HepG2 (cell line): ENCODE results near the gene DMXL1. TPM values are rescaled to one million over a fixed set of nuclear protein-coding genes. Genes with fewer than 3 reads are reported as not detected.

Experiments used
- FOXK2 ChIP-seq: fragments of 450-650 bp; IDR thresholded peaks from 2 replicates; pipeline ENCODE4 v1.6.1; 2016
- HMGA1 ChIP-seq: sonication (generic); formaldehyde crosslinking; conservative IDR thresholded peaks from 2 replicates; pipeline ENCODE4 v1.4.0; 2020; ENCODE audit warnings: missing genetic modification reagents
- MED8 ChIP-seq: sonication (generic); formaldehyde crosslinking; IDR thresholded peaks from 2 replicates; pipeline ENCODE4 v1.8.1; 2023; ENCODE audit warnings: mild to moderate bottlenecking, missing genetic modification reagents; ENCODE audit not compliant: insufficient replicate concordance
- MEIS1 ChIP-seq: sonication (generic); formaldehyde crosslinking; IDR thresholded peaks from 2 replicates; pipeline ENCODE4 v1.9.0; 2021; ENCODE audit warnings: mild to moderate bottlenecking, missing genetic modification reagents, moderate library complexity, borderline replicate concordance
- MXI1 ChIP-seq: IDR thresholded peaks from 3 replicates; pipeline ENCODE4 v1.6.1; 2012; ENCODE audit warnings: low read depth, low read length, inconsistent platforms, borderline replicate concordance
- ZBTB38 ChIP-seq: sonication (generic); formaldehyde crosslinking; IDR thresholded peaks from 2 replicates; pipeline ENCODE4 v1.5.1; 2020; ENCODE audit warnings: mild to moderate bottlenecking, missing genetic modification reagents
- ZFP62 ChIP-seq: sonication (generic); formaldehyde crosslinking; IDR thresholded peaks from 2 replicates; pipeline ENCODE4 v1.4.0; 2020; ENCODE audit warnings: missing genetic modification reagents
- polyA plus RNA-seq, 8 experiments: library from polyadenylated mRNA; depleted of rRNA in 3 of 8; stranded (reverse) in 7 of 8; unstranded in 1 of 8; fragments of >200 nt; fragmentation: Illumina TruSeq in 4 of 8; extraction: Trizol in 4 of 8; gene quantifications; 2 replicates each; pipeline versions ENCODE4 v1.2.1 to v1.2.3, GENCODE V29; 2011 to 2016; ENCODE audit warnings: low read depth in 4 of 8, missing spikeins in 1 of 8, mixed read lengths in 1 of 8; ENCODE audit not compliant: insufficient read depth in 1 of 8
- total RNA-seq, 5 experiments: library from RNA; depleted of rRNA; stranded (reverse); fragments of >200 nt; fragmentation: Illumina TruSeq; extraction: Trizol; gene quantifications; 2 replicates each; pipeline ENCODE4 v1.2.3, GENCODE V29; 2016; ENCODE audit warnings: low read depth in 1 of 5
- TF ChIP-seq, protein P1 (sequence below): sonication (generic); formaldehyde crosslinking; IDR thresholded peaks from 2 replicates; pipeline ENCODE4 v1.4.0; 2020; ENCODE audit warnings: missing genetic modification reagents, borderline replicate concordance
- TF ChIP-seq, protein P2 (sequence below): sonication (generic); formaldehyde crosslinking; IDR thresholded peaks from 2 replicates; pipeline ENCODE4 v1.4.0; 2020; ENCODE audit warnings: missing genetic modification reagents
- TF ChIP-seq, protein P3 (sequence below): sonication (generic); formaldehyde crosslinking; IDR thresholded peaks from 2 replicates; pipeline ENCODE4 v1.5.0; 2020; ENCODE audit warnings: mild to moderate bottlenecking, missing genetic modification reagents, borderline replicate concordance
- TF ChIP-seq, protein P4 (sequence below): IDR thresholded peaks from 2 replicates; pipeline ENCODE4 v1.6.1; 2012; ENCODE audit warnings: inconsistent platforms
- TF ChIP-seq, protein P5 (sequence below): sonication (generic); formaldehyde crosslinking; conservative IDR thresholded peaks from 2 replicates; pipeline ENCODE4 v1.4.0; 2020; ENCODE audit warnings: missing genetic modification reagents
- TF ChIP-seq, protein P6 (sequence below): conservative IDR thresholded peaks from 2 replicates; pipeline ENCODE4 v1.6.1; 2018; ENCODE audit warnings: missing genetic modification reagents

Gene DMXL1
- total and polyA plus RNA-seq, 2 of the 13 experiments (the other 11 are each of a cell fraction or from before 2014, with no cell fraction given): 6.9 to 18.6 TPM

DNA sequence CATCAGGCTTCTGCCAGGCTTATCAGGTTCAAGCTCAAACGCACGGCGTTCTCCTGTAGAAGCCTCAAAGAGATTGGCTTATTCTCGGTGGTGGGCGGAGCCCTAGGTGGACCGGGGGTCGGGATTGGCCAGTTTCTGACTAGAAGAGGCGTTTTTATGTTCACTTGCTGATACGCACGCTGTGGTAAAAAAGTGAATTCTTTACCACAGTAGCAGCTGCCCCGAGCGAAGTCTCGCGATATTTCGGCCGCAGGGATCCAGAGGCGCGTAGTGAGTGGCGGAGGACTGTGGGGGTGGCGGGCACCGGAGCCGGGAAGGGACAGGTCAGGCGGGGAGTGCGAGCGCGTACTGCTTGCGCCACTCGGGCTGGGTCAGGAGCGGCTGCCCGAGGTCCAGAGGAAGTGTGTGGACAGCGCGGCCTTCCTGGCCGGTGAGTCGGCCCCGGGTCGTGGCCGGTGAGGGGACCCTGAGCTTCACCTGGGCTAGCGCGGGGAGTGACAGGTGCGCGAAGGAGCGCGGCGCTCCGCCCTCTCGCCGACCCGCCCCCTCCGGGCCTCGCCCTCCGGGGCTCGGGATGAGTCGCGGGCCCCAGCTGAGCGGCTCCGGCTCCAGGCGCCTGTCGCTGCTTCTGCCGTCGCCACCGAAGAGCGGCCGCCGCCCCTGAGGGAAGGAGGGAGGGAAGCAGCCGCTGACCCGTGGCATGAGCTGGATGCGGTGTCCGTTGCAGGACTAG, at the start of gene DMXL1 (continued):
- TF ChIP-seq ZBTB38 (0 out of 2 replicates have a peak, but pooled peaks have one; percentile 18), MED8 (CRISPR knock-in tag) (peak; percentile 63), FOXK2 (no peak), MEIS1 (CRISPR knock-in tag) (peak; percentile 69; the same call in 1 of the 2 replicates), HMGA1 (CRISPR knock-in tag) (no peak), MXI1 (peak; percentile 74; the same call in 2 of the 3 replicates), ZFP62 (no peak)
- TF ChIP-seq, protein P1, sequence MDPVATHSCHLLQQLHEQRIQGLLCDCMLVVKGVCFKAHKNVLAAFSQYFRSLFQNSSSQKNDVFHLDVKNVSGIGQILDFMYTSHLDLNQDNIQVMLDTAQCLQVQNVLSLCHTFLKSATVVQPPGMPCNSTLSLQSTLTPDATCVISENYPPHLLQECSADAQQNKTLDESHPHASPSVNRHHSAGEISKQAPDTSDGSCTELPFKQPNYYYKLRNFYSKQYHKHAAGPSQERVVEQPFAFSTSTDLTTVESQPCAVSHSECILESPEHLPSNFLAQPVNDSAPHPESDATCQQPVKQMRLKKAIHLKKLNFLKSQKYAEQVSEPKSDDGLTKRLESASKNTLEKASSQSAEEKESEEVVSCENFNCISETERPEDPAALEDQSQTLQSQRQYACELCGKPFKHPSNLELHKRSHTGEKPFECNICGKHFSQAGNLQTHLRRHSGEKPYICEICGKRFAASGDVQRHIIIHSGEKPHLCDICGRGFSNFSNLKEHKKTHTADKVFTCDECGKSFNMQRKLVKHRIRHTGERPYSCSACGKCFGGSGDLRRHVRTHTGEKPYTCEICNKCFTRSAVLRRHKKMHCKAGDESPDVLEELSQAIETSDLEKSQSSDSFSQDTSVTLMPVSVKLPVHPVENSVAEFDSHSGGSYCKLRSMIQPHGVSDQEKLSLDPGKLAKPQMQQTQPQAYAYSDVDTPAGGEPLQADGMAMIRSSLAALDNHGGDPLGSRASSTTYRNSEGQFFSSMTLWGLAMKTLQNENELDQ (CRISPR knock-in tag): no peak
- TF ChIP-seq, protein P2, sequence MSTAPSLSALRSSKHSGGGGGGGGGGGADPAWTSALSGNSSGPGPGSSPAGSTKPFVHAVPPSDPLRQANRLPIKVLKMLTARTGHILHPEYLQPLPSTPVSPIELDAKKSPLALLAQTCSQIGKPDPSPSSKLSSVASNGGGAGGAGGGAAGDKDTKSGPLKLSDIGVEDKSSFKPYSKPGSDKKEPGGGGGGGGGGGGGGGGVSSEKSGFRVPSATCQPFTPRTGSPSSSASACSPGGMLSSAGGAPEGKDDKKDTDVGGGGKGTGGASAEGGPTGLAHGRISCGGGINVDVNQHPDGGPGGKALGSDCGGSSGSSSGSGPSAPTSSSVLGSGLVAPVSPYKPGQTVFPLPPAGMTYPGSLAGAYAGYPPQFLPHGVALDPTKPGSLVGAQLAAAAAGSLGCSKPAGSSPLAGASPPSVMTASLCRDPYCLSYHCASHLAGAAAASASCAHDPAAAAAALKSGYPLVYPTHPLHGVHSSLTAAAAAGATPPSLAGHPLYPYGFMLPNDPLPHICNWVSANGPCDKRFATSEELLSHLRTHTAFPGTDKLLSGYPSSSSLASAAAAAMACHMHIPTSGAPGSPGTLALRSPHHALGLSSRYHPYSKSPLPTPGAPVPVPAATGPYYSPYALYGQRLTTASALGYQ (CRISPR knock-in tag): 0 out of 2 replicates have a peak, but pooled peaks have one; percentile 55
- TF ChIP-seq, protein P3, sequence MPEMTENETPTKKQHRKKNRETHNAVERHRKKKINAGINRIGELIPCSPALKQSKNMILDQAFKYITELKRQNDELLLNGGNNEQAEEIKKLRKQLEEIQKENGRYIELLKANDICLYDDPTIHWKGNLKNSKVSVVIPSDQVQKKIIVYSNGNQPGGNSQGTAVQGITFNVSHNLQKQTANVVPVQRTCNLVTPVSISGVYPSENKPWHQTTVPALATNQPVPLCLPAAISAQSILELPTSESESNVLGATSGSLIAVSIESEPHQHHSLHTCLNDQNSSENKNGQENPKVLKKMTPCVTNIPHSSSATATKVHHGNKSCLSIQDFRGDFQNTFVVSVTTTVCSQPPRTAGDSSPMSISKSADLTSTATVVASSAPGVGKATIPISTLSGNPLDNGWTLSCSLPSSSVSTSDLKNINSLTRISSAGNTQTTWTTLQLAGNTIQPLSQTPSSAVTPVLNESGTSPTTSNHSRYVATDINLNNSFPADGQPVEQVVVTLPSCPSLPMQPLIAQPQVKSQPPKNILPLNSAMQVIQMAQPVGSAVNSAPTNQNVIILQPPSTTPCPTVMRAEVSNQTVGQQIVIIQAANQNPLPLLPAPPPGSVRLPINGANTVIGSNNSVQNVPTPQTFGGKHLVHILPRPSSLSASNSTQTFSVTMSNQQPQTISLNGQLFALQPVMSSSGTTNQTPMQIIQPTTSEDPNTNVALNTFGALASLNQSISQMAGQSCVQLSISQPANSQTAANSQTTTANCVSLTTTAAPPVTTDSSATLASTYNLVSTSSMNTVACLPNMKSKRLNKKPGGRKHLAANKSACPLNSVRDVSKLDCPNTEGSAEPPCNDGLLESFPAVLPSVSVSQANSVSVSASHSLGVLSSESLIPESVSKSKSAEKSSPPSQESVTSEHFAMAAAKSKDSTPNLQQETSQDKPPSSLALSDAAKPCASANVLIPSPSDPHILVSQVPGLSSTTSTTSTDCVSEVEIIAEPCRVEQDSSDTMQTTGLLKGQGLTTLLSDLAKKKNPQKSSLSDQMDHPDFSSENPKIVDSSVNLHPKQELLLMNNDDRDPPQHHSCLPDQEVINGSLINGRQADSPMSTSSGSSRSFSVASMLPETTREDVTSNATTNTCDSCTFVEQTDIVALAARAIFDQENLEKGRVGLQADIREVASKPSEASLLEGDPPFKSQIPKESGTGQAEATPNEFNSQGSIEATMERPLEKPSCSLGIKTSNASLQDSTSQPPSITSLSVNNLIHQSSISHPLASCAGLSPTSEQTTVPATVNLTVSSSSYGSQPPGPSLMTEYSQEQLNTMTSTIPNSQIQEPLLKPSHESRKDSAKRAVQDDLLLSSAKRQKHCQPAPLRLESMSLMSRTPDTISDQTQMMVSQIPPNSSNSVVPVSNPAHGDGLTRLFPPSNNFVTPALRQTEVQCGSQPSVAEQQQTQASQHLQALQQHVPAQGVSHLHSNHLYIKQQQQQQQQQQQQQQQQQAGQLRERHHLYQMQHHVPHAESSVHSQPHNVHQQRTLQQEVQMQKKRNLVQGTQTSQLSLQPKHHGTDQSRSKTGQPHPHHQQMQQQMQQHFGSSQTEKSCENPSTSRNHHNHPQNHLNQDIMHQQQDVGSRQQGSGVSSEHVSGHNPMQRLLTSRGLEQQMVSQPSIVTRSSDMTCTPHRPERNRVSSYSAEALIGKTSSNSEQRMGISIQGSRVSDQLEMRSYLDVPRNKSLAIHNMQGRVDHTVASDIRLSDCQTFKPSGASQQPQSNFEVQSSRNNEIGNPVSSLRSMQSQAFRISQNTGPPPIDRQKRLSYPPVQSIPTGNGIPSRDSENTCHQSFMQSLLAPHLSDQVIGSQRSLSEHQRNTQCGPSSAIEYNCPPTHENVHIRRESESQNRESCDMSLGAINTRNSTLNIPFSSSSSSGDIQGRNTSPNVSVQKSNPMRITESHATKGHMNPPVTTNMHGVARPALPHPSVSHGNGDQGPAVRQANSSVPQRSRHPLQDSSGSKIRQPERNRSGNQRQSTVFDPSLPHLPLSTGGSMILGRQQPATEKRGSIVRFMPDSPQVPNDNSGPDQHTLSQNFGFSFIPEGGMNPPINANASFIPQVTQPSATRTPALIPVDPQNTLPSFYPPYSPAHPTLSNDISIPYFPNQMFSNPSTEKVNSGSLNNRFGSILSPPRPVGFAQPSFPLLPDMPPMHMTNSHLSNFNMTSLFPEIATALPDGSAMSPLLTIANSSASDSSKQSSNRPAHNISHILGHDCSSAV: no peak
- TF ChIP-seq, protein P4, sequence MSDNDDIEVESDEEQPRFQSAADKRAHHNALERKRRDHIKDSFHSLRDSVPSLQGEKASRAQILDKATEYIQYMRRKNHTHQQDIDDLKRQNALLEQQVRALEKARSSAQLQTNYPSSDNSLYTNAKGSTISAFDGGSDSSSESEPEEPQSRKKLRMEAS: peak; percentile 82
- TF ChIP-seq, protein P5, sequence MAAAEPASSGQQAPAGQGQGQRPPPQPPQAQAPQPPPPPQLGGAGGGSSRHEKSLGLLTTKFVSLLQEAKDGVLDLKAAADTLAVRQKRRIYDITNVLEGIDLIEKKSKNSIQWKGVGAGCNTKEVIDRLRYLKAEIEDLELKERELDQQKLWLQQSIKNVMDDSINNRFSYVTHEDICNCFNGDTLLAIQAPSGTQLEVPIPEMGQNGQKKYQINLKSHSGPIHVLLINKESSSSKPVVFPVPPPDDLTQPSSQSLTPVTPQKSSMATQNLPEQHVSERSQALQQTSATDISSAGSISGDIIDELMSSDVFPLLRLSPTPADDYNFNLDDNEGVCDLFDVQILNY: no peak; the same call in 1 of the 2 replicates
- TF ChIP-seq, protein P6, sequence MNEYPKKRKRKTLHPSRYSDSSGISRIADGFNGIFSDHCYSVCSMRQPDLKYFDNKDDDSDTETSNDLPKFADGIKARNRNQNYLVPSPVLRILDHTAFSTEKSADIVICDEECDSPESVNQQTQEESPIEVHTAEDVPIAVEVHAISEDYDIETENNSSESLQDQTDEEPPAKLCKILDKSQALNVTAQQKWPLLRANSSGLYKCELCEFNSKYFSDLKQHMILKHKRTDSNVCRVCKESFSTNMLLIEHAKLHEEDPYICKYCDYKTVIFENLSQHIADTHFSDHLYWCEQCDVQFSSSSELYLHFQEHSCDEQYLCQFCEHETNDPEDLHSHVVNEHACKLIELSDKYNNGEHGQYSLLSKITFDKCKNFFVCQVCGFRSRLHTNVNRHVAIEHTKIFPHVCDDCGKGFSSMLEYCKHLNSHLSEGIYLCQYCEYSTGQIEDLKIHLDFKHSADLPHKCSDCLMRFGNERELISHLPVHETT: peak; percentile 81; the same call in 1 of the 2 replicates
